GM23248 (cell line): Measurements from ENCODE around the gene RSPH10B. TPM values are rescaled to one million over a fixed set of nuclear protein-coding genes. Genes with fewer than 3 reads are reported as not detected.
"Not testable (repeated sequence)": the region's sequence is repeated elsewhere in the genome, so short reads cannot be mapped to it uniquely, and the experiment has no call there.

Source experiments
- DNase-seq: peaks from one replicate; pipeline ENCODE4 v3.0.0-alpha.2; 2015
- H2AFZ ChIP-seq: fragments of 200-600 bp; sonication (generic); 2 replicates; pipeline ENCODE4 v1.6.1; 2016; ENCODE audit warnings: antibody characterized with exemption
- H3F3A ChIP-seq: fragments of 200-600 bp; sonication (generic); 2 replicates; pipeline ENCODE4 v1.6.1; 2016; ENCODE audit warnings: mild to moderate bottlenecking, antibody characterized with exemption, mixed run types; ENCODE audit not compliant: insufficient read depth
- H3K27ac ChIP-seq: fragments of 200-600 bp; sonication (generic); 2 replicates; pipeline ENCODE4 v1.5.1; 2016; ENCODE audit warnings: mild to moderate bottlenecking
- H3K27me3 ChIP-seq: fragments of 200-600 bp; sonication (generic); replicated peaks from 2 replicates; pipeline ENCODE4 v1.6.1; 2016; ENCODE audit warnings: mild to moderate bottlenecking; ENCODE audit not compliant: insufficient read depth
- H3K36me3 ChIP-seq: fragments of 200-600 bp; sonication (generic); 2 replicates; pipeline ENCODE4 v1.6.1; 2016; ENCODE audit warnings: low read depth, mild to moderate bottlenecking
- H3K4me1 ChIP-seq: fragments of 200-600 bp; sonication (generic); 2 replicates; pipeline ENCODE4 v1.6.1; 2016; ENCODE audit warnings: mild to moderate bottlenecking; ENCODE audit not compliant: insufficient read depth
- H3K4me2 ChIP-seq: fragments of 200-600 bp; sonication (generic); one replicate; pipeline ENCODE4 v1.6.1; 2016; ENCODE audit warnings: mild to moderate bottlenecking; ENCODE audit not compliant: unreplicated experiment
- H3K4me3 ChIP-seq: fragments of 200-600 bp; sonication (generic); 2 replicates; pipeline ENCODE4 v1.5.1; 2016; ENCODE audit warnings: mild to moderate bottlenecking
- H3K79me2 ChIP-seq: fragments of 200-600 bp; sonication (generic); 2 replicates; pipeline ENCODE4 v1.6.1; 2016; ENCODE audit warnings: mild to moderate bottlenecking; ENCODE audit not compliant: insufficient read depth
- H3K9ac ChIP-seq: fragments of 200-600 bp; sonication (generic); 2 replicates; pipeline ENCODE4 v1.6.1; 2016; ENCODE audit warnings: mild to moderate bottlenecking
- H3K9me2 ChIP-seq: fragments of 200-600 bp; sonication (generic); 2 replicates; pipeline ENCODE4 v1.6.1; 2016; ENCODE audit warnings: mixed run types, mild to moderate bottlenecking, moderate library complexity; ENCODE audit not compliant: insufficient read depth
- H3K9me3 ChIP-seq: fragments of 200-600 bp; sonication (generic); one replicate; pipeline ENCODE4 v1.6.1; 2017; ENCODE audit warnings: low read depth
- H4K20me1 ChIP-seq: fragments of 200-600 bp; sonication (generic); 2 replicates; pipeline ENCODE4 v1.6.0; 2016; ENCODE audit not compliant: insufficient read depth
- EZH2 ChIP-seq: fragments of 200-600 bp; sonication (generic); IDR thresholded peaks from 2 replicates; pipeline ENCODE4 v1.6.1; 2018; ENCODE audit warnings: antibody characterized with exemption, mild to moderate bottlenecking; ENCODE audit not compliant: insufficient read depth, poor library complexity, severe bottlenecking
- EZH2phosphoT487 ChIP-seq: fragments of 200-600 bp; sonication (generic); IDR thresholded peaks from 2 replicates; pipeline ENCODE4 v1.6.1; 2018; ENCODE audit warnings: antibody characterized with exemption, moderate library complexity, mild to moderate bottlenecking, low read depth; ENCODE audit not compliant: insufficient read depth
- WGBS, 2 experiments: methylation state at CpG; one replicate each; pipeline ENCODE4 v1.1.6; 2015 to 2017; ENCODE audit warnings: low lambda C conversion rate in 2 of 2, low coverage in 1 of 2; ENCODE audit errors: missing lambda C conversion rate in 2 of 2; 5-methylcytosine and 5-hydroxymethylcytosine counted together
- in situ Hi-C: fragments of 300-500 bp; cut with MboI; formaldehyde crosslinking; loops from 2 replicates; pipeline ENCODE4 v1.15.0; 2020
- polyA plus RNA-seq: library from polyadenylated mRNA; unstranded; fragments of >200 nt; fragmentation: Nextera tagmentation; extraction: Ambion mirVana; gene quantifications from 2 replicates; pipeline ENCODE4 v1.2.1, GENCODE V29; 2016
- total RNA-seq: library from RNA; depleted of rRNA; stranded (reverse); fragments of >200 nt; shearing (Covaris generic); gene quantifications from 2 replicates; pipeline ENCODE4 v1.2.3, GENCODE V29; 2014

Gene RSPH10B
- total and polyA plus RNA-seq, 2 experiments from 2014 or later = not detected

GRCh38 chr7:6011541-6011940 lies 41.1 kb upstream of the RSPH10B start:
- 57% methylated on average over 2 of the region's 2 CpGs for WGBS, 2 experiments
- Histone ChIP-seq H3K27me3 (no peaks in the 10 kb centered on the region), H3K79me2 (peaks cover 75% of the 10 kb centered on the region), H3K9me3 (no peaks in the 10 kb centered on the region), H3K9me2 (no peaks in the 10 kb centered on the region), H3F3A (peaks cover 22% of the 10 kb centered on the region), H2AFZ (no peak overlapping the region), H3K4me3 (no peak overlapping the region), H3K4me2 (no peak overlapping the region), H3K4me1 (peaks cover 43% of the 10 kb centered on the region), H3K36me3 (no peaks in the 10 kb centered on the region), H3K27ac (peak overlapping the region; percentile 40), H4K20me1 (no peaks in the 10 kb centered on the region), H3K9ac (peak overlapping the region; percentile 15; the same call in 1 of the 2 replicates)
- in situ Hi-C loops = loop anchor here (25.0 kb wide), 1 partner anchor 149 kb away; no protein-coding TSS in a partner anchor
- TF ChIP-seq EZH2phosphoT487 = no peak
- no peak for TF ChIP-seq EZH2
- DNase-seq = no peak

DNA sequence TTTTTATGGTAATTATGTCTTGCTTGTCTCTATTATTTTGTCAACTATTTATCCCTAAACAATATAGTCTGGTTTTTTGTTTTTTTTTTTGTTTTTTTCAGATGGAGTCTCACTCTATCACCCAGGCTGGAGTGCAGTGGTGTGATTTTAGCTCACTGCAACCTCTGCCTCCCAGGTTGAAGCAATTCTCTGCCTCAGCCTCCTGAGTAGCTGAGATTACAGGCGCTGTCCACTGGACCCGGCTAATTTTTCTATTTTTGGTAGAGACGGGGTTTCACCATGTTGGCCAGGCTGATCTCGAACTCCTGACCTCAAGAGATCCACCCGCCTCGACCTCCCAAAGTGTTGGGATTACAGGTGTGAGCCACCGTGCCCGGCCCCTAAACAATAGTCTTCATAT lies 39.9 kb upstream of the RSPH10B start:
- not testable (repeated sequence) for H3K9me3 ChIP-seq, H3K9me2 ChIP-seq, DNase-seq, H3K36me3 ChIP-seq, H4K20me1 ChIP-seq, H2AFZ ChIP-seq, H3K27me3 ChIP-seq
- H3K4me3 ChIP-seq = peak overlapping the region; percentile 95
- 88 to 92% methylated on average over 8 of the region's 8 CpGs for WGBS, 2 experiments
- in situ Hi-C loops = loop anchor here (25.0 kb wide), 1 partner anchor 148 kb away; no protein-coding TSS in a partner anchor
- H3K4me1 ChIP-seq = peaks cover 32% of the 10 kb centered on the region
- H3K4me2 ChIP-seq = peak overlapping the region; percentile 91
- peaks cover 12% of the 10 kb centered on the region for H3F3A ChIP-seq
- peak overlapping the region; percentile 96 for H3K9ac ChIP-seq
- peaks cover 79% of the 10 kb centered on the region for H3K79me2 ChIP-seq
- H3K27ac ChIP-seq = peak overlapping the region; percentile 88; the same call in 1 of the 2 replicates

DNA sequence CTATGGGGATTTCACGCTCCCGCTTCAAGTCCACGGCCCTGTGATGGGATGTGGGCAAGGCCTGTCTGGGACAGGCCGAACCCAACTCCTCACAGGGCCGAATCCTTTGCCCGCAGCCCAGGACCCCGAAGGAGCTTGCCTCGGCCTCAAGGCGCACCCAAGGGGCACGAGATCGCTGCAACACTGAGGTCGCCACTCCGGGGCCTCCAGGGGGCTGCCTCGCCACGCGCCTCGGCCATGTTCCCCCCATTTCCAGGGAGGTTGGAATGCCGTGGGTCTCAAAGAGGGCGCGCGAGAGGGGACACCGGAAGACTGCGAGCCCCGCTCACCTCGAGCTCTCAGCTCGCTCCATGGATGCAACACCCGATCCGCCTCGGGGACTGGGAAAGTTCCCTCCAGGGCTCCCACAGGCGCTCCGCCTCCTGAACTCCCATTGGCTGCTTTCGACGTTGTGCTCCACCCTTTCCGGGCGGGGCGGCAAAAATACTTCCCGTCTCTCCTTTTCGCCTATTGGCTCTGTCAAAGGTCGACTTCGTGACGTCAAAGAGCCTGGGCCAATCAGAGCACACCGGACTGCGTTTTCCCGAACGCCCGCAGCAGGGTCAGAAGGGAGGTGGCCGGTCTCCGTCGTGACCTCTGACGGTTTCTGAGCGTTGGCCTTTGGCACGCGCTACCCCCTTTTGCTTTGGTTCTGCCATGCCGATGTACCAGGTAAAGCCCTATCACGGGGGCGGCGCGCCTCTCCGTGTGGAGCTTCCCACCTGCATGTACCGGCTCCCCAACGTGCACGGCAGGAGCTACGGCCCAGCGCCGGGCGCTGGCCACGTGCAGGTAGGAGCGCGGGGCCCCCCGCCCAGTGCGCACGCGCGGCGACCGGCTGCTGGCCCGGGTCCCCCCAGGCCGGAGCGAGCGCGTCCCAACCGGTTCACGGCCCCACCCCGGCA lies 38.5 kb upstream of the RSPH10B start, which contains the start of the genes AIMP2 and PMS2:
TSS of gene AIMP2 (plus strand) at position 605 of the 944 bp plus-strand sequence. CDS start at position 697, 92 bp downstream.
TSS of gene PMS2 (minus strand) at position 382 of the 944 bp plus-strand sequence. CDS start at position 352, 30 bp downstream.
- Histone ChIP-seq H3K4me3 (peak within 1 kb of the TSS; percentile 95), H3K9me2 (no peaks in the 10 kb centered on the region), H2AFZ (peak within 1 kb of the TSS; percentile 88), H3K36me3 (0 out of 2 replicates have a peak, but pooled peaks cover 2% of the 10 kb centered on the region), H3K27me3 (no peaks in the 10 kb centered on the region), H4K20me1 (no peaks in the 10 kb centered on the region), H3K79me2 (peaks cover 70% of the 10 kb centered on the region), H3K27ac (peak within 1 kb of the TSS; percentile 88), H3K9me3 (no peaks in the 10 kb centered on the region), H3K4me1 (peaks cover 24% of the 10 kb centered on the region), H3F3A (no peaks in the 10 kb centered on the region), H3K9ac (peak within 1 kb of the TSS; percentile 96), H3K4me2 (peak within 1 kb of the TSS; percentile 97)
- DNase-seq = peak; percentile 99
- WGBS, 2 experiments = 2 to 4% methylated on average over 68 to 82 of the region's 84 CpGs
- in situ Hi-C loops = loop anchor here (10.0 to 25.0 kb wide), 2 partner anchors 147 to 316 kb away; no protein-coding TSS in a partner anchor
- TF ChIP-seq EZH2phosphoT487 = no peak

GRCh38 chr7:6007835-6008590 lies 37.5 kb upstream of the RSPH10B start:
- Histone ChIP-seq H3K4me2 (peak overlapping the region; percentile 97), H3K9ac (peak overlapping the region; percentile 96), H3K4me3 (peak overlapping the region; percentile 95), H2AFZ (peak overlapping the region; percentile 88), H3K4me1 (peaks cover 24% of the 10 kb centered on the region), H3K79me2 (peaks cover 61% of the 10 kb centered on the region)
- not testable (repeated sequence) for H4K20me1 ChIP-seq, H3F3A ChIP-seq, H3K36me3 ChIP-seq, H3K9me2 ChIP-seq, H3K9me3 ChIP-seq, DNase-seq, H3K27ac ChIP-seq, H3K27me3 ChIP-seq
- in situ Hi-C loops = loop anchor here (10.0 to 25.0 kb wide), 2 partner anchors 146 to 317 kb away; no protein-coding TSS in a partner anchor
- 51 to 52% methylated on average over 27 of the region's 27 CpGs for WGBS, 2 experiments
